ENCODE results near the gene CSRNP3.

CSRNP3 gene

DNA sequence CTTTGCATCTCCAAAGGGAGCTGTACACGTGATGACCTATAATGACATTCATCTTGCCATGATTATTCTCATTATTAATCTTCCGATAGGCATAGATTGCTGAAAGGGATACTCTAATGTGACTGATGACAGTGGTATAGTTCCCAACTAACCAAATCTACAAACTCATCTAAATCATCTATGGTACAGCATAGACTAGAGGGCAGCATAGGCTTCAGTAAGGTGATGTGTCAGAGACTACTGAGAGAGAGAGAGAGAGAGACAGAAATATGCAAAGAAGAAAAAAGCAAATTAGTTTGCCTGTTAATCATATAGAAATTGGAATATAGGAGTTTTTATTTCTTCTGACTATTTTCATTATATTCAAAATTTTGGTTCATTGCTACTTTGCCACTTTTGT, 89.3 kb downstream of the CSRNP3 start:
- POLR2A ChIA-PET: no interaction called here
- TF ChIP-seq SUZ12 (IDR thresholded peaks at IDR 0.05) (no peak), LEF1 (IDR thresholded peaks at IDR 0.05; ENCODE audit: borderline replicate concordance) (no peak), TARDBP (IDR thresholded peaks at IDR 0.05) (no peak)

DNA sequence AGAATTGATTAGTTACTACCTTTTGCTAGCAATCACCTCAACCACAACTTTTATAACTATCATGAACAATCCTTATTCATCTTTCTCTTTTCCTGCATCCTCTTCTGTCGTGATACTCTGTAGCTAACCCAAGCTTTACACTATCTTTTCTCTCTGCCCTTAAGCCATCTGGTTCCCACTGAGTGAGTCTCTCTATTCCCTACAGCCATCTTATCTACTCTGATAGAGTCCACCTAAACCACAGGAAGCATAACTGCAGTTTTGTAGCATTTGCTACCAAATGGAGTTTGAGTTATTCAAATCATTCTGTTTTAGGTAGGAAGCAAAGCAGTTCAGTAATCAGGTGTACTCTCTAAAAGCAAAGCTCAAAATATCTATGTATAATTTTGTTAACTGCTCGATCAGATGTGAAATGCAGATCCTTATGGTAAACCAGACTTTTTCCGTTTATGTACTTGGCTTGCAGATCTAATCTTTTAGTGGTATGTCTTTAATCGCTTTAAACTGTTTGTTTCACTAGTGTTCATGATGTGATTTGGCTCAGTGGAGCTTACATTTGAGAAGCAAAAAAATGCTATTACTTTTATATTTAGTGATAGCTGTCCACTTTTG, 91.0 kb downstream of the CSRNP3 start:
- POLR2A ChIA-PET: no interaction called here
- TF ChIP-seq ARNT (IDR thresholded peaks at IDR 0.05) (no peak), SP1 (IDR thresholded peaks at IDR 0.05) (no peak), HDGF (IDR thresholded peaks at IDR 0.05; ENCODE audit: borderline replicate concordance) (no peak), NFRKB (IDR thresholded peaks at IDR 0.05) (no peak), FOXK2 (IDR thresholded peaks at IDR 0.05) (no peak), BHLHE40 (IDR thresholded peaks at IDR 0.05; ENCODE audit: borderline replicate concordance) (no peak), FOXA1 (IDR thresholded peaks at IDR 0.05) (no peak), ELF4 (IDR thresholded peaks at IDR 0.05) (no peak), LEF1 (IDR thresholded peaks at IDR 0.05; ENCODE audit: borderline replicate concordance) (no peak), SUZ12 (IDR thresholded peaks at IDR 0.05) (no peak)
- TF ChIP-seq, protein P1, sequence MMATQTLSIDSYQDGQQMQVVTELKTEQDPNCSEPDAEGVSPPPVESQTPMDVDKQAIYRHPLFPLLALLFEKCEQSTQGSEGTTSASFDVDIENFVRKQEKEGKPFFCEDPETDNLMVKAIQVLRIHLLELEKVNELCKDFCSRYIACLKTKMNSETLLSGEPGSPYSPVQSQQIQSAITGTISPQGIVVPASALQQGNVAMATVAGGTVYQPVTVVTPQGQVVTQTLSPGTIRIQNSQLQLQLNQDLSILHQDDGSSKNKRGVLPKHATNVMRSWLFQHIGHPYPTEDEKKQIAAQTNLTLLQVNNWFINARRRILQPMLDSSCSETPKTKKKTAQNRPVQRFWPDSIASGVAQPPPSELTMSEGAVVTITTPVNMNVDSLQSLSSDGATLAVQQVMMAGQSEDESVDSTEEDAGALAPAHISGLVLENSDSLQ (IDR thresholded peaks at IDR 0.05): no peak
- no peak for DNase-seq (ENCODE audit: extremely low spot score)
- CTCF ChIA-PET: no interaction called here

More for the DNA sequence above, 89.3 kb downstream of the CSRNP3 start:
- CTCF ChIA-PET: interaction anchor here (0.7 kb wide), 1 partner anchor 105 kb away, joined by 3 read pairs; no protein-coding TSS in a partner anchor
- DNase-seq (ENCODE audit: extremely low spot score): no peak

DNA sequence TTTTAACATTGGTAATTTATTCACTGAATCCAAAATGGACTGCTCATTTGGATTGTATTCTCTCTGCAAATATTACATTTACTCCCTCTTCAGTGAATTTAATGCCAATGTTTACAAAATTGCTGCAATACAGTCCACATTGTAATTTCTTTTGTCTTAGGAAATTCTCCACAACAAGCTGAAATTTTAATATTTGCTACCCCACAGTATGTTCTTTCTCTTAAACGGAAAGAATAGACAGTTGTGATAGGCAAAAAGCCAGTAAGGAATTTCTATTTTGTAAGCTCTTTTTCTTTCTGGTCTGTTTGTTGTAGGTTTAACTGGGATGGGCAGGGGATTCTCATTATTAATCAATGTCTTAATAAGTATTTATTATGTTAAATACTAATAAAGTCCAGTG, 92.0 kb downstream of the CSRNP3 start:
- no peak for DNase-seq (ENCODE audit: extremely low spot score)
- ChIA-PET CTCF (no interaction called here), POLR2A (no interaction called here)
- no peak for TF ChIP-seq TARDBP (IDR thresholded peaks at IDR 0.05)
- TF ChIP-seq, protein P1 (IDR thresholded peaks at IDR 0.05): no peak
- no peak for TF ChIP-seq LEF1 (IDR thresholded peaks at IDR 0.05; ENCODE audit: borderline replicate concordance)
- TF ChIP-seq ELF4 (IDR thresholded peaks at IDR 0.05): no peak
- TF ChIP-seq HDGF (IDR thresholded peaks at IDR 0.05; ENCODE audit: borderline replicate concordance): no peak
- no peak for TF ChIP-seq SP1 (IDR thresholded peaks at IDR 0.05)
- TF ChIP-seq ARNT (IDR thresholded peaks at IDR 0.05): no peak
- no peak for TF ChIP-seq FOXM1 (IDR thresholded peaks at IDR 0.05; ENCODE audit: borderline replicate concordance)
- TF ChIP-seq CTBP1 (IDR thresholded peaks at IDR 0.05; ENCODE audit: borderline replicate concordance): no peak
- TF ChIP-seq FOXA1 (IDR thresholded peaks at IDR 0.05): no peak
- no peak for TF ChIP-seq L3MBTL2 (conservative IDR thresholded peaks at IDR 0.05)
- TF ChIP-seq NFRKB (IDR thresholded peaks at IDR 0.05): no peak
- no peak for TF ChIP-seq FOXK2 (IDR thresholded peaks at IDR 0.05)
- TF ChIP-seq SUZ12 (IDR thresholded peaks at IDR 0.05): no peak
- TF ChIP-seq ZNF384 (IDR thresholded peaks at IDR 0.05): no peak
- TF ChIP-seq BHLHE40 (IDR thresholded peaks at IDR 0.05; ENCODE audit: borderline replicate concordance): no peak

DNA sequence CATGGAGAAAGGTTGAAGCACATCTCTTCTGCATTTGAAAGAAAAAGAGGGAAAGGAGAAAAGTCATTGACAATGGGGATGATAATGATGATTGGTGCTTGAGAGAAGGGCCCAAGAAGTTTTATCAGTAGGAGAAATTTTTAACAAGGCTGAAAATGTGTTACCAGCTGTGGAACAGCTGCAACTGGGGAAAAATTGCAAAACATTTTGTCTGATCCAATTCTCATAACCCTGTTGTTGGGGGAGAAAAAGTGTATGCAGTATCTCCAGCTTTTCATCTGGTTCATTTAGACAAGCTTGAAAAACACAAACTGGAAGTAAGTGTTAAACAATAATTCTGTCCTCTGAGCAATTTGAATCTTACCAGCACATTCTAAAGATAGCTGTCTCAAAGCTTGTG, 92.7 kb downstream of the CSRNP3 start:
- TF ChIP-seq L3MBTL2 (conservative IDR thresholded peaks at IDR 0.05) (no peak), CTBP1 (IDR thresholded peaks at IDR 0.05; ENCODE audit: borderline replicate concordance) (no peak), ARNT (IDR thresholded peaks at IDR 0.05) (no peak), SP1 (IDR thresholded peaks at IDR 0.05) (no peak), NFRKB (IDR thresholded peaks at IDR 0.05) (no peak), BHLHE40 (IDR thresholded peaks at IDR 0.05; ENCODE audit: borderline replicate concordance) (no peak), FOXA1 (IDR thresholded peaks at IDR 0.05) (no peak), FOXM1 (IDR thresholded peaks at IDR 0.05; ENCODE audit: borderline replicate concordance) (no peak), HDGF (IDR thresholded peaks at IDR 0.05; ENCODE audit: borderline replicate concordance) (no peak), ELF4 (IDR thresholded peaks at IDR 0.05) (no peak), SUZ12 (IDR thresholded peaks at IDR 0.05) (no peak), LEF1 (IDR thresholded peaks at IDR 0.05; ENCODE audit: borderline replicate concordance) (no peak), FOXK2 (IDR thresholded peaks at IDR 0.05) (no peak), ZNF384 (IDR thresholded peaks at IDR 0.05) (no peak), TARDBP (IDR thresholded peaks at IDR 0.05) (no peak)
- TF ChIP-seq, protein P1 (IDR thresholded peaks at IDR 0.05): no peak
- DNase-seq (ENCODE audit: extremely low spot score): no peak
- ChIA-PET POLR2A (no interaction called here), CTCF (no interaction called here)

DNA sequence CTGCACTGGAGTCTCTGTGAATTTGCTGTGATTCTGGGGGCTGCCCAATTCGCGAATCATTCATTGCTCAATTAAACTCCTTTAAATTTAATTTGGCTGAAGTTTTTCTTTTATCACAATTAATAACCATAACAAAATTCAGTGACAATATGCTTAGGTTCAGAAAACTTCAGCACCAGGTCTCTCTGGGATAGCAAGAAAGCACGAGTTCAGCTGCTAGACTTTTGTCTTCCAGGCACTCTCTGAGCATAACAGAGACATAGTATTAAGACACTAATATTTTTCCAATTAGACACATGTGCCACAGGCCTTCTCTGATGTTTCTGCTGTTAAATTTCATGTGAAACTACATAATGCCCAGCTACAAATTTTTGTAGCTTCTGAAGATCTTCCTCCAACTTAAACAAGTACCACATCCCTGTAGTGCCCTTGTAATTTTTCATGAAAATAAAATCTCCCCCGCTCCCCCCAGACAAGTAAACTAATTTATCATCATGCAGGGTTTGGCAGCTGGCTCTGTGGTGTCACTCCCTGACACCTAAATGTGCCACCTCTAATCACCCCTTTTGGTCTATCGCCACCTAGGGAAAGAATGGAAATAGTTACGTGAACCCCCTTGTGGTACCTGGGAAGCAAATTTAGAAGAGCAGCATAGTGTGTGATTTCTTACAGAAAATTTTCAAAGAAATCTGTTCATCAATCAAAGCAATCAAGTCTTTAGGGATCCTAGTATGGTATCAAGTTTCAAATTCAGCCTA, 94.1 kb downstream of the CSRNP3 start:
- ChIA-PET CTCF (interaction anchor here (0.6 to 0.7 kb wide), 4 partner anchors 9 to 286 kb away, joined by 3 read pairs; no protein-coding TSS in a partner anchor), POLR2A (no interaction called here)
- TF ChIP-seq L3MBTL2 (conservative IDR thresholded peaks at IDR 0.05): no peak
- no peak for TF ChIP-seq CTBP1 (IDR thresholded peaks at IDR 0.05; ENCODE audit: borderline replicate concordance)
- TF ChIP-seq ARNT (IDR thresholded peaks at IDR 0.05): no peak
- no peak for TF ChIP-seq BHLHE40 (IDR thresholded peaks at IDR 0.05; ENCODE audit: borderline replicate concordance)
- no peak for TF ChIP-seq SUZ12 (IDR thresholded peaks at IDR 0.05)
- TF ChIP-seq, protein P1 (IDR thresholded peaks at IDR 0.05): no peak
- TF ChIP-seq HDGF (IDR thresholded peaks at IDR 0.05; ENCODE audit: borderline replicate concordance): no peak
- TF ChIP-seq NFRKB (IDR thresholded peaks at IDR 0.05): no peak
- no peak for TF ChIP-seq LEF1 (IDR thresholded peaks at IDR 0.05; ENCODE audit: borderline replicate concordance)
- TF ChIP-seq FOXK2 (IDR thresholded peaks at IDR 0.05): no peak
- TF ChIP-seq ELF4 (IDR thresholded peaks at IDR 0.05): no peak
- TF ChIP-seq SP1 (IDR thresholded peaks at IDR 0.05): no peak
- TF ChIP-seq FOXM1 (IDR thresholded peaks at IDR 0.05; ENCODE audit: borderline replicate concordance): no peak
- no peak for TF ChIP-seq TARDBP (IDR thresholded peaks at IDR 0.05)
- no peak for TF ChIP-seq ZNF384 (IDR thresholded peaks at IDR 0.05)
- TF ChIP-seq FOXA1 (IDR thresholded peaks at IDR 0.05): no peak
- DNase-seq (ENCODE audit: extremely low spot score): no peak

All from HEK293T (cell line).